Hepatocyte (in vitro differentiated cells): Measurements from ENCODE around the gene DUSP14. TPM values are rescaled to one million over a fixed set of nuclear protein-coding genes. Genes with fewer than 3 reads are reported as not detected.
A peak's percentile ranks its signal among the peaks of the same experiment; 100 is the strongest.

Experiments
- DNase-seq: peaks from one replicate; pipeline ENCODE4 v3.0.0-alpha.2; 2016; ENCODE audit warnings: low spot score
- H2AFZ ChIP-seq: fragments of 200-600 bp; sonication (generic); 2 replicates; pipeline ENCODE4 v1.6.0; 2016; ENCODE audit warnings: antibody characterized with exemption, mild to moderate bottlenecking
- H3K27ac ChIP-seq: fragments of 200-600 bp; sonication (generic); 2 replicates; pipeline ENCODE4 v1.5.1; 2016; ENCODE audit warnings: mild to moderate bottlenecking
- H3K27me3 ChIP-seq: fragments of 200-600 bp; sonication (generic); 2 replicates; pipeline ENCODE4 v1.6.1; 2016
- H3K36me3 ChIP-seq: fragments of 200-600 bp; sonication (generic); replicated peaks from 2 replicates; pipeline ENCODE4 v1.5.1; 2016; ENCODE audit warnings: low read depth; ENCODE audit not compliant: insufficient read depth
- H3K4me1 ChIP-seq: fragments of 200-600 bp; sonication (generic); 2 replicates; pipeline ENCODE4 v1.5.1; 2016; ENCODE audit warnings: mild to moderate bottlenecking, moderate library complexity; ENCODE audit not compliant: insufficient read depth
- H3K4me2 ChIP-seq: fragments of 200-600 bp; sonication (generic); 2 replicates; pipeline ENCODE4 v1.6.0; 2016
- H3K4me3 ChIP-seq: fragments of 200-600 bp; sonication (generic); 2 replicates; pipeline ENCODE4 v1.5.1; 2016; ENCODE audit warnings: mild to moderate bottlenecking
- H3K79me2 ChIP-seq: fragments of 200-600 bp; sonication (generic); 2 replicates; pipeline ENCODE4 v1.6.0; 2017; ENCODE audit warnings: mild to moderate bottlenecking
- H3K9me2 ChIP-seq: fragments of 200-600 bp; sonication (generic); replicated peaks from 2 replicates; pipeline ENCODE4 v1.6.0; 2017; ENCODE audit warnings: mild to moderate bottlenecking; ENCODE audit not compliant: insufficient read depth
- H3K9me3 ChIP-seq: fragments of 200-600 bp; sonication (generic); 2 replicates; pipeline ENCODE4 v1.5.1; 2016; ENCODE audit warnings: low read depth, mild to moderate bottlenecking
- H4K20me1 ChIP-seq: fragments of 200-600 bp; sonication (generic); 2 replicates; pipeline ENCODE4 v1.6.0; 2016; ENCODE audit warnings: mild to moderate bottlenecking; ENCODE audit not compliant: insufficient read depth, poor library complexity, severe bottlenecking
- EZH2 ChIP-seq: fragments of 200-600 bp; sonication (generic); IDR thresholded peaks from 2 replicates; pipeline ENCODE4 v1.6.1; 2016; ENCODE audit warnings: antibody characterized with exemption, mild to moderate bottlenecking, borderline replicate concordance
- EZH2phosphoT487 ChIP-seq: fragments of 200-600 bp; sonication (generic); IDR thresholded peaks from one replicate; pipeline ENCODE4 v1.6.1; 2018; ENCODE audit warnings: antibody characterized with exemption, mild to moderate bottlenecking, low read depth, moderate library complexity; ENCODE audit not compliant: unreplicated experiment, severe bottlenecking
- WGBS: methylation state at CpG from one replicate; pipeline ENCODE4 v1.1.6; 2016; ENCODE audit warnings: low lambda C conversion rate; ENCODE audit errors: missing lambda C conversion rate; 5-methylcytosine and 5-hydroxymethylcytosine counted together
- polyA plus RNA-seq: library from polyadenylated mRNA; unstranded; fragments of >200 nt; fragmentation: Nextera tagmentation; extraction: Ambion mirVana; gene quantifications from 2 replicates; pipeline ENCODE4 v1.2.1, GENCODE V29; 2016
- total RNA-seq: library from RNA; depleted of rRNA; stranded (reverse); fragments of >200 nt; gene quantifications from 2 replicates; pipeline ENCODE4 v1.2.3, GENCODE V29; 2014
- TF ChIP-seq, protein P1 (sequence below): fragments of 200-600 bp; sonication (generic); IDR thresholded peaks from 2 replicates; pipeline ENCODE4 v1.5.1; 2016; ENCODE audit warnings: antibody characterized with exemption, mild to moderate bottlenecking; ENCODE audit not compliant: poor library complexity

Gene DUSP14
- total and polyA plus RNA-seq, 2 experiments from 2014 or later, result 28.8 to 33.3 TPM

DNA sequence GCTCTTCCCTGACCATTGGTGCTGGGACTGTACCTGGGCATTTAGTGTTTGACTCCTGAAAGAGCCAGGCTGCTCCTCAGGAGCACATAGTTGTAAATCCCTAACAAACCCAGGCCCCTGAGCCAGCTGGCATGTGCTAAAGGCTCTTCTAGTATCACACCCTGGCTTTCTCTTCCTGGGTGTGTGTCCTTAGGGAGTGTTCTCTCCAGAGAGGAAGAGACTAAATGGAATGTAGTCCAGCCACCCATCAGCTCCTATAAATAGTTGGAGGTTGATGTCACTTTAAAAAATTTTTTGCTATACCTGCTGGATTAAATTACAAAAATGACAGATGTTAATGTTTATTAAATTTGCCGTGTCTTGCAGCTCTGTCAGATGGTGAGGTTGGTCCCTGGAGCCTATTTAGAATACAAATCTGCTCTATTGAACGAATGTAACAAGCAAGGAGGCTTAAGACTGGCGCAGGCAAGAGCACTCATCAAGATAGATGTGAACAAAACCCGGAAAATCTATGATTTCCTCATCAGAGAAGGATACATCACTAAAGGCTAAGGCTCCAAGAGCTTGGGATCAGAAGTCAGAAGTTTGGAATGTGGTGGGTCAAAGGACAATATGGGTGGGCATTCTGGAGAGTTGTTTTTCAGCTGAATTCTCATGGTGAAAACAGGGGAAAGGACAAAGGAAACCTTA lies 13.1 kb upstream of the DUSP14 start:
- TF ChIP-seq EZH2phosphoT487, result no peak
- peak overlapping the region; percentile 66 for H3K27ac ChIP-seq
- no peak overlapping the region for H2AFZ ChIP-seq
- H3K9me2 ChIP-seq, result no peaks in the 10 kb centered on the region
- H3K9me3 ChIP-seq, result no peaks in the 10 kb centered on the region
- H3K4me2 ChIP-seq, result no peak overlapping the region
- H3K4me3 ChIP-seq, result no peak overlapping the region
- H3K36me3 ChIP-seq, result no peaks in the 10 kb centered on the region
- peak; percentile 15 for DNase-seq
- no peaks in the 10 kb centered on the region for H3K27me3 ChIP-seq
- 87% methylated on average over 4 of the region's 4 CpGs for WGBS
- H3K79me2 ChIP-seq, result no peaks in the 10 kb centered on the region
- H4K20me1 ChIP-seq, result no peaks in the 10 kb centered on the region
- H3K4me1 ChIP-seq, result no peaks in the 10 kb centered on the region

DNA sequence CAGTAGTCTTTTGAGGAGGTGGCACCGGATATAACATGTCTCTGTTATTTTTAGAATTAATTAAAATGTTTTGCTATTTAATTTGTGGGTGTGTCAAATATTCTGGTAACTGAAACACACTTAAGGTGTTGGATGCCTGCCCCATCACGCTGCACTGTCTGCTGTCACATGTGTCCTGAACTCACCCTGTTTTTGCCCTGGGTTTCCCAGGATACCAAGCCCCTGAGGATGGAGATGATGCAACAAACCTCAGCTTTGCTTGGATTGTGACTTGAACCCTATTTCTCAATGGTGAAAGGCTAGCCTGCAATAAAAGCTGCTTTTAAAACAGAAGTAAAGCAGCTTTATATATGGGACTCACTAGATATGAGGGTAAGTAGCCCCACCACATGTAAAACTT lies 11.5 kb upstream of the DUSP14 start:
- Histone ChIP-seq H3K9me3 (no peaks in the 10 kb centered on the region), H3K9me2 (no peaks in the 10 kb centered on the region), H3K36me3 (no peaks in the 10 kb centered on the region), H3K27me3 (no peaks in the 10 kb centered on the region), H2AFZ (no peak overlapping the region), H3K4me1 (peaks cover 8% of the 10 kb centered on the region), H3K79me2 (no peaks in the 10 kb centered on the region), H3K4me2 (no peak overlapping the region), H3K4me3 (no peak overlapping the region), H4K20me1 (no peaks in the 10 kb centered on the region), H3K27ac (no peak overlapping the region)
- WGBS, result 91% methylated on average over 2 of the region's 2 CpGs
- DNase-seq, result no peak
- no peak for TF ChIP-seq EZH2
- TF ChIP-seq EZH2phosphoT487, result no peak

GRCh38 chr17:37479025-37479424 lies 10.7 kb upstream of the DUSP14 start:
- Histone ChIP-seq H2AFZ (no peak overlapping the region), H4K20me1 (no peaks in the 10 kb centered on the region), H3K4me1 (peaks cover 13% of the 10 kb centered on the region), H3K4me3 (no peak overlapping the region), H3K9me2 (no peaks in the 10 kb centered on the region), H3K36me3 (no peaks in the 10 kb centered on the region), H3K27ac (no peak overlapping the region), H3K4me2 (no peak overlapping the region), H3K9me3 (no peaks in the 10 kb centered on the region), H3K79me2 (no peaks in the 10 kb centered on the region), H3K27me3 (no peaks in the 10 kb centered on the region)
- no peak for DNase-seq
- TF ChIP-seq EZH2phosphoT487, result no peak
- 96% methylated on average over 1 of the region's 1 CpG for WGBS

DNA sequence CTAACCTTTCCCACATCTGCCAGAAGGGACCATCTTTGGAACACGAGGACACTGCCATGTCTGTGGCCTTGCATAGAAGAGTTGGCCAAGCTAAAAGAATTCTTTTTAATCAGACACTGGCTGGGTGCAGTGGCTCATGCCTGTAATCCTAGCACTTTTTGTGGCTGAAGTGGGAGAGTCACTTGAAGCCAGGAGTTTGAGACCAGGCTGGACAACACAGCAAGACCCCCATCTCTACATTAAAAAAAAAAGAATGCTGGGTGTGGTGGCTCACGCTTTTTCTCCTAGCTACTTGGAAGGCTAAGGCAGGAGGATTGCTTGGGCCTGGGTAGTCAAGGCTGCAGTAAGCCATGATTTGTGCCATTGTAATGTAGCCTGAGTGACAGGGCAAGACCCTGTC lies 9.3 kb upstream of the DUSP14 start:
- H3K79me2 ChIP-seq, result no peaks in the 10 kb centered on the region
- no peak overlapping the region for H3K4me3 ChIP-seq
- no peak overlapping the region for H2AFZ ChIP-seq
- peaks cover 14% of the 10 kb centered on the region for H3K4me1 ChIP-seq
- WGBS, result 95% methylated on average over 2 of the region's 2 CpGs
- no peak for DNase-seq
- no peaks in the 10 kb centered on the region for H4K20me1 ChIP-seq
- TF ChIP-seq EZH2phosphoT487, result no peak
- no peak for TF ChIP-seq EZH2
- TF ChIP-seq, protein P1, sequence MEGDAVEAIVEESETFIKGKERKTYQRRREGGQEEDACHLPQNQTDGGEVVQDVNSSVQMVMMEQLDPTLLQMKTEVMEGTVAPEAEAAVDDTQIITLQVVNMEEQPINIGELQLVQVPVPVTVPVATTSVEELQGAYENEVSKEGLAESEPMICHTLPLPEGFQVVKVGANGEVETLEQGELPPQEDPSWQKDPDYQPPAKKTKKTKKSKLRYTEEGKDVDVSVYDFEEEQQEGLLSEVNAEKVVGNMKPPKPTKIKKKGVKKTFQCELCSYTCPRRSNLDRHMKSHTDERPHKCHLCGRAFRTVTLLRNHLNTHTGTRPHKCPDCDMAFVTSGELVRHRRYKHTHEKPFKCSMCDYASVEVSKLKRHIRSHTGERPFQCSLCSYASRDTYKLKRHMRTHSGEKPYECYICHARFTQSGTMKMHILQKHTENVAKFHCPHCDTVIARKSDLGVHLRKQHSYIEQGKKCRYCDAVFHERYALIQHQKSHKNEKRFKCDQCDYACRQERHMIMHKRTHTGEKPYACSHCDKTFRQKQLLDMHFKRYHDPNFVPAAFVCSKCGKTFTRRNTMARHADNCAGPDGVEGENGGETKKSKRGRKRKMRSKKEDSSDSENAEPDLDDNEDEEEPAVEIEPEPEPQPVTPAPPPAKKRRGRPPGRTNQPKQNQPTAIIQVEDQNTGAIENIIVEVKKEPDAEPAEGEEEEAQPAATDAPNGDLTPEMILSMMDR, result no peak
- no peaks in the 10 kb centered on the region for H3K9me2 ChIP-seq
- no peaks in the 10 kb centered on the region for H3K36me3 ChIP-seq
- H3K27me3 ChIP-seq, result no peaks in the 10 kb centered on the region
- no peak overlapping the region for H3K27ac ChIP-seq
- no peak overlapping the region for H3K4me2 ChIP-seq
- no peaks in the 10 kb centered on the region for H3K9me3 ChIP-seq

DNA sequence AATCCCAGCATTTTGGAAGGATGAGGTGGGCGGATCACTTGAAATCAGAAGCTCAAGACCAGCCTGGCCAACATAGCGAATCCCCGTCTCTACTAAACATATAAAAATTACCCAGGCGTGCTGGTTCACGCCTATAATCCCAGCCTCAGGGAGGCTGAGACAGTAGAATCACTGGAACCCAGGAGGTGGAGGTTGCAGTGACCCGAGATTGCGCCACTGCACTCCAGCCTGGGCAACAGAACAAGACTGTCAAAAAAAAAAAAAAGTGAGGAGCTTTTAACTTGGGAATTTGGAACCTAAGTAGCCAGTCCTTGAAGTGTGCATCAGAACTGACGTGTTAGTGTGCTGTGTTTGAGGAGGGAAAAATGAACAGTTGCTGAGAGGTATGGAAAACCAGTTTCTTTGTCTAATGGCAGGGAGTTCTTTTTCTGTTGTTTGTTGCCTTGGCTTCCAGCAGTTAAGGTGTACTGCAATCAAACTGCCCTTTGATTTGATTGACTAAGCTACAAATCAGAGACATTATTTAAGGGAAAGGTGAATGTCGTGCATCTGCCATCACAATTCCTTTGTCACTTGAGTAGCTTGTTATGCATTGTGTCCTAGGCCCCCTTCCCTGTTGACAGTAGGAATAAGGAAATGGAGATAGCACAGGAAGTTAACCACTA lies 8.6 kb upstream of the DUSP14 start:
- H3K4me3 ChIP-seq, result no peak overlapping the region
- no peak for DNase-seq
- H3K36me3 ChIP-seq, result no peaks in the 10 kb centered on the region
- H4K20me1 ChIP-seq, result no peaks in the 10 kb centered on the region
- 95% methylated on average over 9 of the region's 9 CpGs for WGBS
- peaks cover 14% of the 10 kb centered on the region for H3K4me1 ChIP-seq
- no peak for TF ChIP-seq EZH2
- H3K27me3 ChIP-seq, result no peaks in the 10 kb centered on the region
- H3K4me2 ChIP-seq, result no peak overlapping the region
- no peak overlapping the region for H2AFZ ChIP-seq
- H3K9me2 ChIP-seq, result no peaks in the 10 kb centered on the region
- no peaks in the 10 kb centered on the region for H3K79me2 ChIP-seq
- no peaks in the 10 kb centered on the region for H3K9me3 ChIP-seq
- H3K27ac ChIP-seq, result no peak overlapping the region
